Measurements from ENCODE around the gene PDPR.
"Not testable (repeated sequence)": the region's sequence is repeated elsewhere in the genome, so short reads cannot be mapped to it uniquely, and the experiment has no call there.

PDPR gene

GRCh38 chr16:70113982-70114826, at the start of gene PDPR:
Gene PDPR (plus strand): TSS chr16:70114332. CDS start chr16:70120493, 6,161 bp downstream.
- intact Hi-C loops (cut with DNase I; ENCODE audit: low total_unique reads); H3K36me3 ChIP-seq; H3K9me3 ChIP-seq; H3K27me3 ChIP-seq: not testable (repeated sequence)
- DNase-seq = peak; percentile 94 to 98
- Histone ChIP-seq H3K27ac (peak within 1 kb of the TSS; percentile 85 to 87), H3K4me3 (peak within 1 kb of the TSS; percentile 73 to 83), H3K4me1 (peaks cover 0 to 13% (median 9%) of the 10 kb centered on the region in 4 donors)

DNA sequence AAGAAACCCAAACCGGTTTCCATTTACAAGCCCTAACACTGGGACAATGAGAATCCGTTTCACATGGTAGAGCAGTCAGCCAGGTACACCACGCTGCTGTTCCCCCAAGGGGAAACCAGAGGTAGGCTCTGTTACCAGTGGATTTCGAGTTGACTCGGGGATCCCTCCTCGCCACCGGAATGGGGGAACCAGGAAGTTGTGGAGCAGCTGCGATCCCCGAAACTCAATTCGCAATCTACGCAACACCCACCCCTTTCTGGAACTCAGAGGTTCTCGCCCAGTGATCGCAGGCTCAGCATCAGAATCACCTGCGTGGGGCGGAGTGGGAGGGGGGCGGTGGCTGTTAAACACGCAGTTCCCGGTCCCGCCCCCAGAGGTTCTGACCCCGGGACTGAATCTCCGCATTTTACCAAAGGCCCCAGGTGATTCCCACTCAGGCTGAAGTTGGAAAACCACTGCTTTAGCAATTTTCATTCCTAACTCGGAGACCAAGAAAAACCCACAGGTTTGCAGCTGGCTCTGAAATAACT, 49.2 kb upstream of the PDPR start:
- H3K27me3 ChIP-seq; intact Hi-C loops (cut with DNase I; ENCODE audit: low total_unique reads); H3K9me3 ChIP-seq; H3K36me3 ChIP-seq: not testable (repeated sequence)
- Histone ChIP-seq H3K27ac (peak overlapping the region; percentile 94 to 96), H3K4me1 (peaks cover 0 to 29% (median 10%) of the 10 kb centered on the region in 4 donors), H3K4me3 (peak overlapping the region; percentile 66 to 88)
- peak; percentile 58 to 81 for DNase-seq
- TF ChIP-seq, protein P1, sequence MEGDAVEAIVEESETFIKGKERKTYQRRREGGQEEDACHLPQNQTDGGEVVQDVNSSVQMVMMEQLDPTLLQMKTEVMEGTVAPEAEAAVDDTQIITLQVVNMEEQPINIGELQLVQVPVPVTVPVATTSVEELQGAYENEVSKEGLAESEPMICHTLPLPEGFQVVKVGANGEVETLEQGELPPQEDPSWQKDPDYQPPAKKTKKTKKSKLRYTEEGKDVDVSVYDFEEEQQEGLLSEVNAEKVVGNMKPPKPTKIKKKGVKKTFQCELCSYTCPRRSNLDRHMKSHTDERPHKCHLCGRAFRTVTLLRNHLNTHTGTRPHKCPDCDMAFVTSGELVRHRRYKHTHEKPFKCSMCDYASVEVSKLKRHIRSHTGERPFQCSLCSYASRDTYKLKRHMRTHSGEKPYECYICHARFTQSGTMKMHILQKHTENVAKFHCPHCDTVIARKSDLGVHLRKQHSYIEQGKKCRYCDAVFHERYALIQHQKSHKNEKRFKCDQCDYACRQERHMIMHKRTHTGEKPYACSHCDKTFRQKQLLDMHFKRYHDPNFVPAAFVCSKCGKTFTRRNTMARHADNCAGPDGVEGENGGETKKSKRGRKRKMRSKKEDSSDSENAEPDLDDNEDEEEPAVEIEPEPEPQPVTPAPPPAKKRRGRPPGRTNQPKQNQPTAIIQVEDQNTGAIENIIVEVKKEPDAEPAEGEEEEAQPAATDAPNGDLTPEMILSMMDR (IDR thresholded peaks at IDR 0.05) = peak in 1 of 2 experiments; percentile 15

GRCh38 chr16:70065376-70065745, 48.8 kb upstream of the PDPR start:
- H3K27me3 ChIP-seq; intact Hi-C loops (cut with DNase I; ENCODE audit: low total_unique reads); DNase-seq; H3K9me3 ChIP-seq; H3K36me3 ChIP-seq: not testable (repeated sequence)
- Histone ChIP-seq H3K27ac (peak overlapping the region; percentile 94 to 96), H3K4me3 (peak overlapping the region; percentile 66 to 88), H3K4me1 (peaks cover 0 to 28% (median 10%) of the 10 kb centered on the region in 4 donors)

DNA sequence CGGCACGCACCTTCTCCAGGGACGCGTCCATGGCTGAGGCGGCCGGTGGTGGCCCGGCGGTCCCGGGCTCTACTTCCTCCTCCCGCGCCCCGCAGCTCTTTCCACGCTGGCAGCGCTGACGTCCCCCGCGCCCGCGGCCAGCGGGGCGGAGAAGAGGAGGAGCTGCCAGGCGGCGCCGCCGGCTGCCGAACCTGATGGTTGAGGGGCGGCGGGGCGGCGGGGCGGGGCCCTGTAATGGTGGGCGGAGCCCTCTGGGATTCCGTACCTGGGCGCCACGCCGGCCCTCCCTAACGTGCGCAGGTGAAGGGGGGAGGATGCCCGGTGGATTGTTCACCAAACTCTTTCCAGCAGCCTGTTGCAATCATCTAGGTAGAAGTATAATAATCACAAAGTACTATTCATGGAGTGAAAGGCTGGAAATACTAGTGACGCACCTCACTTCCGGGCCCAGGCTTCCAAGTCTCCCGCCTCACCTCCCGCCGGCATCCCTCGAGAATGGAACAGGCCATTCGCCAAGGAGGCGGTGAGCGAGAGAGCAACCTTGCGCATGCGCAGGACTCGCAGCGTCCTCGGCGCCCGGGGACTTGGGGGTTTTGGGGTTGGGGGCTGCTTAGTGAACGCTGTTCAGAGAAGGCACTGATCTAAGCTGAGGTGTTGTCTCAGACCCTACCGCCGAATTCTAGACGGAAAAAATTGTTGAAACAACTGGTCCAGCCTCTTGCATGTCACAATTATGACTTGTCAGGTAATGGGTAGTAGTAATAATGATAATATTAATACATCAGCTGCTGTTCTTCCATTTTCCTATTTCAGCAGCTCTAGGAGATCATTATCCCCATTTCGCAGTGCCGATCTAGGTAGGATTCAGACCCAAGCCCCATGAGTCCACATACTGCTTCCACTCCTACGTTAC, 48.1 kb upstream of the PDPR start:
- DNase-seq = peak; percentile 77 to 93
- intact Hi-C loops (cut with DNase I; ENCODE audit: low total_unique reads); H3K27me3 ChIP-seq; H3K9me3 ChIP-seq; H3K36me3 ChIP-seq: not testable (repeated sequence)
- H3K4me1 ChIP-seq = peaks cover 0 to 28% (median 10%) of the 10 kb centered on the region in 4 donors
- peak overlapping the region; percentile 94 to 96 for H3K27ac ChIP-seq
- peak overlapping the region; percentile 66 to 88 for H3K4me3 ChIP-seq

- peak overlapping the region; percentile 66 to 88 for H3K4me3 ChIP-seq
Measured at GRCh38 chr16:70066751-70067150, 47.4 kb upstream of the PDPR start.

DNA sequence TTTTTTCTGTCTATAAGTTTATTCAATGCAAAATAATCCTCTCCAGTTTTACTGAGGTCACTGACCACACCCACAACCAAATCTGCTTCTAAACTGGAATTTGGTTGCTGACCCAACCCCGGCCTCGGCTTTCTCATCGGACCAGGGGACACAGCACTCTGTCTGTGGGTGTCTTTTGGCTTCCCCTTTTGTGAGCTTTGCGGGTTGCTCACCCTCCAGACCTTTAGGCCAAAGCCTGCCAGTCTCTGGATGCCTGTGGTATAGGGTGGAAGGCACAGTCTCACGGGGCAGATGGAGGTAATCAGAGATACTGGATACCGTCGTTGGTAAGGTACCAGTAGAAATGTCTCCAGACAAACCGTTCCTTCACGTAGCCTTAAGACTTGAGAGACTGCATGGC, 35.1 kb upstream of the PDPR start:
- DNase-seq; intact Hi-C loops (cut with DNase I; ENCODE audit: low total_unique reads); H3K36me3 ChIP-seq: not testable (repeated sequence)

More at GRCh38 chr16:70066751-70067150, 47.4 kb upstream of the PDPR start:
- peak overlapping the region; percentile 94 to 96 for H3K27ac ChIP-seq
- H3K27me3 ChIP-seq; H3K9me3 ChIP-seq; H3K36me3 ChIP-seq; intact Hi-C loops (cut with DNase I; ENCODE audit: low total_unique reads); DNase-seq: not testable (repeated sequence)
- peaks cover 0 to 21% (median 6%) of the 10 kb centered on the region in 4 donors for H3K4me1 ChIP-seq

DNA sequence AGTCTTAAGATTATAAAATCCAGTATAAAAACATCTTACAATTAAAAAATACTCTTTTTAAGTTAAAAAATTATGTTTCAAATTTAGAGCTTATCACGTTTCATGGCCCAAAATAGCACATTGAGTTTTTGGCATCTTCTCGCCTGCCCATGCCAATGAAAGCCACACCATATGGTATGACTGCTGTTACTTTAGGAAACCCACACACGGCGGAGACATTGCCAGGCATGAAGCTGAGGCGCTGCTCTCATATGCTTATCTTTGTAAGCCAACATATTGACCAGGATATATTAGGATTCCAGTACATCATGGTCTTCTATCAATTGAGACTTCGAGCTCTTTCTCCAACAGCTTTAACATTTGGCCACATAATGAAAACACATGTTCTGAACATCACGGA, 32.9 kb upstream of the PDPR start:
- H3K27me3 ChIP-seq; H3K27ac ChIP-seq; H3K4me1 ChIP-seq; H3K36me3 ChIP-seq; H3K4me3 ChIP-seq; H3K9me3 ChIP-seq; intact Hi-C loops (cut with DNase I; ENCODE audit: low total_unique reads); DNase-seq: not testable (repeated sequence)

More for the DNA sequence above, 35.1 kb upstream of the PDPR start:
- H3K27me3 ChIP-seq, H3K4me3 ChIP-seq, H3K27ac ChIP-seq, H3K4me1 ChIP-seq, H3K9me3 ChIP-seq: not testable (repeated sequence)

DNA sequence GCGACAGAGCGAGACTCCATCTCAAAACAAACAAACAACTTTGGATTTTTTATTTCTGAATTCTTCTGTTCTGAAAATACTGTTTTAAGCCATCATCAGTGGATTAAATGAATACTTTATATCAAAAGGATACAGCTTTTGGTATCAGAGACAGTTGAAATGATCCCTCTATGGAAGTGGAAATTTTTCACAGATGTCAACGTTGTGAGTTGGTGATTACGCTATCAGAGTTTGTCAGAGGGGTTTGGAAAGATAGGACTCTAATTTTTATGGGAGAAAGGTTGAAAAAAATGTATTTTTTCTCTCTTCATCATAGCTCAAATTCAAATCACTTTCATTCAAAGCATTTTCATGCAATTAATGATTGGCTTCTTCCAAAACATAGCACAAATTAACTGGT, 30.2 kb upstream of the PDPR start:
- H3K27me3 ChIP-seq; H3K27ac ChIP-seq; DNase-seq; intact Hi-C loops (cut with DNase I; ENCODE audit: low total_unique reads); H3K9me3 ChIP-seq; H3K4me3 ChIP-seq; H3K36me3 ChIP-seq; H3K4me1 ChIP-seq: not testable (repeated sequence)

GRCh38 chr16:70088160-70088559, 26.0 kb upstream of the PDPR start:
- intact Hi-C loops (cut with DNase I; ENCODE audit: low total_unique reads); H3K27ac ChIP-seq; H3K36me3 ChIP-seq; H3K4me1 ChIP-seq; DNase-seq; H3K9me3 ChIP-seq; H3K4me3 ChIP-seq; H3K27me3 ChIP-seq: not testable (repeated sequence)

- H3K27me3 ChIP-seq; H3K4me3 ChIP-seq; H3K4me1 ChIP-seq; DNase-seq; H3K27ac ChIP-seq; intact Hi-C loops (cut with DNase I; ENCODE audit: low total_unique reads); H3K36me3 ChIP-seq; H3K9me3 ChIP-seq: not testable (repeated sequence)
Measured at GRCh38 chr16:70088877-70089276, 25.3 kb upstream of the PDPR start.

- H3K27ac ChIP-seq; DNase-seq; H3K9me3 ChIP-seq; H3K36me3 ChIP-seq; H3K4me3 ChIP-seq; H3K4me1 ChIP-seq; intact Hi-C loops (cut with DNase I; ENCODE audit: low total_unique reads); H3K27me3 ChIP-seq: not testable (repeated sequence)
Measured at GRCh38 chr16:70089289-70089688, 24.8 kb upstream of the PDPR start.

- H3K36me3 ChIP-seq; DNase-seq; H3K4me3 ChIP-seq; H3K9me3 ChIP-seq; H3K27me3 ChIP-seq; intact Hi-C loops (cut with DNase I; ENCODE audit: low total_unique reads); H3K4me1 ChIP-seq; H3K27ac ChIP-seq: not testable (repeated sequence)
Measured at GRCh38 chr16:70091104-70091503, 23.0 kb upstream of the PDPR start.

All from tibial artery (tissue), 4 donors.